HCT116 (cell line): Measurements from ENCODE around the gene GGNBP2. TPM values are rescaled to one million over a fixed set of nuclear protein-coding genes. Genes with fewer than 3 reads are reported as not detected.

Experiments used
- ATAC-seq: fragments of 200-7000 bp; cut with Tn5 transposase; 2 replicates; pipeline ENCODE4 v1.9.1; 2020; ENCODE audit warnings: mild to moderate bottlenecking, moderate library complexity
- BruUV-seq: library from RNA; stranded (reverse); fragments of 400-500 nt; replicated peaks from 2 replicates; lab custom pipeline; 2021; lab: Mats Ljungman, UMichigan
- CTCF ChIA-PET: fragments of 300-600 bp; sonication (Branson Sonifier 250); formaldehyde crosslinking; loops from one replicate; lab custom pipeline; 2021; ENCODE audit warnings: antibody characterized with exemption; lab: Charles Lee
- POLR2A ChIA-PET: fragments of 300-600, 350-600 bp; sonication (Branson Sonifier 250); formaldehyde crosslinking; loops from one replicate; lab custom pipeline; 2021; ENCODE audit warnings: antibody characterized with exemption; lab: Charles Lee
- RAD21 ChIA-PET, 2 experiments: fragments of 300-600 bp; sonication (Branson Sonifier 250); formaldehyde crosslinking; loops; one replicate each; lab custom pipeline; 2023; ENCODE audit warnings: low total read pairs in 2 of 2; ENCODE audit not compliant: uncharacterized antibody in 2 of 2, unreplicated experiment in 2 of 2, low non-redundant PET in 1 of 2; lab: Charles Lee
- DNase-seq: peaks from one replicate; pipeline ENCODE4 v3.0.0-alpha.2; 2010; ENCODE audit warnings: low read depth, low spot score
- H2AFZ ChIP-seq: fragments of 200-600 bp; shearing (Covaris generic), sonication (generic); 2 replicates; pipeline ENCODE4 v1.6.1; 2017; ENCODE audit warnings: low read depth, mixed run types, mixed read lengths, antibody characterized with exemption, low read length; ENCODE audit not compliant: poor library complexity, severe bottlenecking
- H3K27ac ChIP-seq: 2 replicates; pipeline ENCODE4 v1.5.1; 2012; ENCODE audit warnings: low read depth, low read length
- H3K27me3 ChIP-seq: fragments of 200-600 bp; sonication (generic); 2 replicates; pipeline ENCODE4 v1.6.1; 2016; ENCODE audit warnings: mixed run types, low read length, mixed read lengths; ENCODE audit not compliant: insufficient read depth
- H3K36me3 ChIP-seq, 2 experiments: fragments of 200-500 bp in 1 of 2; fragments of 200-600 bp in 1 of 2; sonication (Bioruptor generic) in 1 of 2; sonication (generic) in 1 of 2; 2 replicates each; pipeline versions ENCODE4 v1.5.1 to v1.6.1; 2014 to 2016; ENCODE audit warnings: low read length in 2 of 2, inconsistent platforms in 1 of 2, mixed read lengths in 1 of 2, mixed run types in 1 of 2; ENCODE audit not compliant: insufficient read depth in 2 of 2, control insufficient read depth in 1 of 2
- H3K4me1 ChIP-seq, 2 experiments: fragments of 200-600 bp in 1 of 2; sonication (generic) in 1 of 2; 2 replicates each; pipeline versions ENCODE4 v1.5.1 to v1.6.1; 2012 to 2017; ENCODE audit warnings: low read length in 2 of 2, inconsistent platforms in 1 of 2, mild to moderate bottlenecking in 1 of 2, mixed read lengths in 1 of 2, mixed run types in 1 of 2, moderate library complexity in 1 of 2; ENCODE audit not compliant: insufficient read depth in 2 of 2, control insufficient read depth in 1 of 2
- H3K4me2 ChIP-seq: fragments of 200-600 bp; sonication (generic); 2 replicates; pipeline ENCODE4 v1.6.1; 2017; ENCODE audit warnings: mixed run types, low read length, mixed read lengths
- H3K4me3 ChIP-seq, 2 experiments: fragments of 200-600 bp in 1 of 2; sonication (generic) in 1 of 2; replicated peaks in 1 of 2; 2 replicates each; pipeline ENCODE4 v1.5.1; 2011 to 2016; ENCODE audit warnings: low read length in 2 of 2, control low read depth in 1 of 2, low read depth in 1 of 2, mild to moderate bottlenecking in 1 of 2, mixed read lengths in 1 of 2, mixed run types in 1 of 2
- H3K79me2 ChIP-seq: fragments of 200-600 bp; sonication (generic); 2 replicates; pipeline ENCODE4 v1.6.1; 2017; ENCODE audit warnings: mild to moderate bottlenecking, mixed run types, low read length, moderate library complexity, mixed read lengths; ENCODE audit not compliant: insufficient read depth
- H3K9ac ChIP-seq: fragments of 200-600 bp; sonication (generic); 2 replicates; pipeline ENCODE4 v1.6.1; 2016; ENCODE audit warnings: low read length, mixed read lengths
- H3K9me2 ChIP-seq: fragments of 200-600 bp; sonication (generic), shearing (Covaris generic); 2 replicates; pipeline ENCODE4 v1.6.1; 2017; ENCODE audit warnings: mixed run types, mild to moderate bottlenecking, moderate library complexity; ENCODE audit not compliant: insufficient read depth
- H3K9me3 ChIP-seq, 2 experiments: fragments of 200-500 bp in 1 of 2; fragments of 200-600 bp in 1 of 2; sonication (Bioruptor generic) in 1 of 2; sonication (generic) in 1 of 2; 2 replicates each; pipeline ENCODE4 v1.6.1; 2014 to 2017; ENCODE audit warnings: low read length in 2 of 2, mixed read lengths in 2 of 2, inconsistent platforms in 1 of 2, low read depth in 1 of 2, mild to moderate bottlenecking in 1 of 2, mixed run types in 1 of 2, moderate library complexity in 1 of 2; ENCODE audit not compliant: control insufficient read depth in 1 of 2, insufficient read depth in 1 of 2
- H4K20me1 ChIP-seq: fragments of 200-600 bp; sonication (generic), shearing (Covaris generic); 2 replicates; pipeline ENCODE4 v1.6.1; 2017; ENCODE audit warnings: mixed run types, mild to moderate bottlenecking, moderate library complexity; ENCODE audit not compliant: insufficient read depth
- ATF3 ChIP-seq: IDR thresholded peaks from 2 replicates; pipeline ENCODE4 v1.6.1; 2012
- CBX3 ChIP-seq: IDR thresholded peaks from 2 replicates; pipeline ENCODE4 v1.6.1; 2012; ENCODE audit warnings: low read depth
- CEBPB ChIP-seq: IDR thresholded peaks from 2 replicates; pipeline ENCODE4 v1.6.1; 2012; ENCODE audit warnings: low read depth
- EGR1 ChIP-seq: IDR thresholded peaks from 2 replicates; pipeline ENCODE4 v1.6.1; 2012; ENCODE audit warnings: low read depth
- ELF1 ChIP-seq: IDR thresholded peaks from 2 replicates; pipeline ENCODE4 v1.6.1; 2012; ENCODE audit warnings: low read depth, borderline replicate concordance
- EZH2 ChIP-seq: fragments of 200-600 bp; sonication (generic); IDR thresholded peaks from 2 replicates; pipeline ENCODE4 v1.6.1; 2017; ENCODE audit warnings: antibody characterized with exemption, mixed run types
- EZH2phosphoT487 ChIP-seq: fragments of 200-600 bp; IDR thresholded peaks from 2 replicates; pipeline ENCODE4 v1.6.1; 2018; ENCODE audit warnings: antibody characterized with exemption, borderline replicate concordance
- POLR2A ChIP-seq: IDR thresholded peaks from 2 replicates; pipeline ENCODE4 v1.7.0; 2011; ENCODE audit warnings: borderline replicate concordance; ENCODE audit not compliant: insufficient read depth, insufficient read length; ENCODE audit errors: extremely low read depth
- RAD21 ChIP-seq: IDR thresholded peaks from 2 replicates; pipeline ENCODE4 v1.6.1; 2012; ENCODE audit warnings: low read depth, mild to moderate bottlenecking
- SP1 ChIP-seq: IDR thresholded peaks from 2 replicates; pipeline ENCODE4 v1.6.1; 2012; ENCODE audit warnings: low read depth
- SRF ChIP-seq: IDR thresholded peaks from 2 replicates; pipeline ENCODE4 v1.6.1; 2012; ENCODE audit warnings: low read depth
- TCF7L2 ChIP-seq: IDR thresholded peaks from 2 replicates; pipeline ENCODE4 v1.7.0; 2011; ENCODE audit warnings: borderline replicate concordance, inconsistent platforms; ENCODE audit not compliant: insufficient read depth, insufficient read length; ENCODE audit errors: extremely low read depth
- YY1 ChIP-seq: IDR thresholded peaks from 2 replicates; pipeline ENCODE4 v1.6.1; 2011; ENCODE audit warnings: low read length, low read depth, moderate library complexity, mild to moderate bottlenecking; ENCODE audit not compliant: insufficient replicate concordance; ENCODE audit errors: extremely low read depth
- ZFX ChIP-seq: fragments of 450-650 bp; IDR thresholded peaks from 2 replicates; pipeline ENCODE4 v1.6.1; 2017
- ZNF274 ChIP-seq: fragments of 200-500 bp; sonication (Bioruptor generic); IDR thresholded peaks from 2 replicates; pipeline ENCODE4 v1.6.1; 2014; ENCODE audit warnings: mild to moderate bottlenecking, low read depth, low read length, inconsistent platforms
- intact Hi-C: fragments of 100-400 bp; cut with micrococcal nuclease; formaldehyde crosslinking; loops from 2 replicates; pipeline ENCODE4 v1.10.0; 2022
- total RNA-seq: library from RNA; stranded (reverse); gene quantifications from one replicate; pipeline ENCODE4 v1.2.1, GENCODE V29; 2021; ENCODE audit not compliant: unreplicated experiment
- TF ChIP-seq, protein P1 (sequence below): IDR thresholded peaks from 2 replicates; pipeline ENCODE4 v1.6.1; 2012
- TF ChIP-seq, protein P2 (sequence below), 3 experiments: fragments of 200-600 bp in 1 of 3; sonication (generic) in 1 of 3; IDR thresholded peaks in 2 of 3; conservative IDR thresholded peaks in 1 of 3; 2 replicates each; pipeline ENCODE4 v1.5.1; 2012 to 2017; ENCODE audit warnings: low read depth in 2 of 3, low read length in 2 of 3, antibody characterized with exemption in 1 of 3, borderline replicate concordance in 1 of 3, control low read depth in 1 of 3, mild to moderate bottlenecking in 1 of 3, mixed read lengths in 1 of 3, mixed run types in 1 of 3, moderate library complexity in 1 of 3; ENCODE audit not compliant: insufficient read depth in 1 of 3

The GGNBP2 gene
- total RNA-seq, 1 experiment from 2014 or later = 58.2 TPM

GRCh38 chr17:36613155-36613554, 68.4 kb downstream of the GGNBP2 start:
- Histone ChIP-seq H3K4me3 (no peak overlapping the region), H3K4me2 (no peak overlapping the region), H3K27me3 (no peaks in the 10 kb centered on the region), H3K9me3 (no peaks in the 10 kb centered on the region), H3K27ac (no peak overlapping the region), H3K9me2 (no peaks in the 10 kb centered on the region), H3K4me1 (peaks cover 13 to 24% of the 10 kb centered on the region in 2 experiments; a peak in 3 of 4 replicates), H3K9ac (no peak overlapping the region), H4K20me1 (no peaks in the 10 kb centered on the region), H2AFZ (no peak overlapping the region), H3K36me3 (0 out of 4 replicates have a peak, but pooled peaks cover 0 to under 1% of the 10 kb centered on the region in 2 experiments), H3K79me2 (no peaks in the 10 kb centered on the region)
- ATAC-seq (no peak), DNase-seq (no peak)
- no peak for TF ChIP-seq EZH2
- no peak for TF ChIP-seq RAD21
- TF ChIP-seq ATF3 = no peak
- TF ChIP-seq ZFX = no peak
- TF ChIP-seq, protein P1, sequence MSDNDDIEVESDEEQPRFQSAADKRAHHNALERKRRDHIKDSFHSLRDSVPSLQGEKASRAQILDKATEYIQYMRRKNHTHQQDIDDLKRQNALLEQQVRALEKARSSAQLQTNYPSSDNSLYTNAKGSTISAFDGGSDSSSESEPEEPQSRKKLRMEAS = no peak
- no peak for TF ChIP-seq ELF1
- no peak for TF ChIP-seq TCF7L2
- no peak for TF ChIP-seq SRF
- TF ChIP-seq, protein P2, sequence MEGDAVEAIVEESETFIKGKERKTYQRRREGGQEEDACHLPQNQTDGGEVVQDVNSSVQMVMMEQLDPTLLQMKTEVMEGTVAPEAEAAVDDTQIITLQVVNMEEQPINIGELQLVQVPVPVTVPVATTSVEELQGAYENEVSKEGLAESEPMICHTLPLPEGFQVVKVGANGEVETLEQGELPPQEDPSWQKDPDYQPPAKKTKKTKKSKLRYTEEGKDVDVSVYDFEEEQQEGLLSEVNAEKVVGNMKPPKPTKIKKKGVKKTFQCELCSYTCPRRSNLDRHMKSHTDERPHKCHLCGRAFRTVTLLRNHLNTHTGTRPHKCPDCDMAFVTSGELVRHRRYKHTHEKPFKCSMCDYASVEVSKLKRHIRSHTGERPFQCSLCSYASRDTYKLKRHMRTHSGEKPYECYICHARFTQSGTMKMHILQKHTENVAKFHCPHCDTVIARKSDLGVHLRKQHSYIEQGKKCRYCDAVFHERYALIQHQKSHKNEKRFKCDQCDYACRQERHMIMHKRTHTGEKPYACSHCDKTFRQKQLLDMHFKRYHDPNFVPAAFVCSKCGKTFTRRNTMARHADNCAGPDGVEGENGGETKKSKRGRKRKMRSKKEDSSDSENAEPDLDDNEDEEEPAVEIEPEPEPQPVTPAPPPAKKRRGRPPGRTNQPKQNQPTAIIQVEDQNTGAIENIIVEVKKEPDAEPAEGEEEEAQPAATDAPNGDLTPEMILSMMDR (IDR thresholded peaks at IDR 0.05 in 2 of 3, conservative IDR thresholded peaks at IDR 0.05 in 1 of 3; ENCODE audit: borderline replicate concordance in 1 of 3, insufficient read depth in 1 of 3, low read depth in 2 of 3, low read length in 2 of 3) = no peak
- no peak for TF ChIP-seq SP1
- no peak for TF ChIP-seq CBX3
- no peak for TF ChIP-seq EGR1
- no peak for TF ChIP-seq CEBPB
- TF ChIP-seq POLR2A = no peak
- no peak for TF ChIP-seq YY1
- no peak for TF ChIP-seq ZNF274
- no peak for TF ChIP-seq EZH2phosphoT487
- POLR2A ChIA-PET = no interaction called here
- CTCF ChIA-PET = interaction anchor here (1.6 kb wide), 1 partner anchor 10 kb away, joined by 5 read pairs; no protein-coding TSS in a partner anchor
- no TSS peak for BruUV-seq
- intact Hi-C loops = no loop called here
- RAD21 ChIA-PET = no interaction called here
